ENCODE measurements around the gene B4GALT6. TPM values are rescaled to one million over a fixed set of nuclear protein-coding genes. Genes with fewer than 3 reads are reported as not detected.

Gene B4GALT6, protein sequence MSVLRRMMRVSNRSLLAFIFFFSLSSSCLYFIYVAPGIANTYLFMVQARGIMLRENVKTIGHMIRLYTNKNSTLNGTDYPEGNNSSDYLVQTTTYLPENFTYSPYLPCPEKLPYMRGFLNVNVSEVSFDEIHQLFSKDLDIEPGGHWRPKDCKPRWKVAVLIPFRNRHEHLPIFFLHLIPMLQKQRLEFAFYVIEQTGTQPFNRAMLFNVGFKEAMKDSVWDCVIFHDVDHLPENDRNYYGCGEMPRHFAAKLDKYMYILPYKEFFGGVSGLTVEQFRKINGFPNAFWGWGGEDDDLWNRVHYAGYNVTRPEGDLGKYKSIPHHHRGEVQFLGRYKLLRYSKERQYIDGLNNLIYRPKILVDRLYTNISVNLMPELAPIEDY
- 23.7 and 25.6 TPM in 2 replicates for total RNA-seq

DNA sequence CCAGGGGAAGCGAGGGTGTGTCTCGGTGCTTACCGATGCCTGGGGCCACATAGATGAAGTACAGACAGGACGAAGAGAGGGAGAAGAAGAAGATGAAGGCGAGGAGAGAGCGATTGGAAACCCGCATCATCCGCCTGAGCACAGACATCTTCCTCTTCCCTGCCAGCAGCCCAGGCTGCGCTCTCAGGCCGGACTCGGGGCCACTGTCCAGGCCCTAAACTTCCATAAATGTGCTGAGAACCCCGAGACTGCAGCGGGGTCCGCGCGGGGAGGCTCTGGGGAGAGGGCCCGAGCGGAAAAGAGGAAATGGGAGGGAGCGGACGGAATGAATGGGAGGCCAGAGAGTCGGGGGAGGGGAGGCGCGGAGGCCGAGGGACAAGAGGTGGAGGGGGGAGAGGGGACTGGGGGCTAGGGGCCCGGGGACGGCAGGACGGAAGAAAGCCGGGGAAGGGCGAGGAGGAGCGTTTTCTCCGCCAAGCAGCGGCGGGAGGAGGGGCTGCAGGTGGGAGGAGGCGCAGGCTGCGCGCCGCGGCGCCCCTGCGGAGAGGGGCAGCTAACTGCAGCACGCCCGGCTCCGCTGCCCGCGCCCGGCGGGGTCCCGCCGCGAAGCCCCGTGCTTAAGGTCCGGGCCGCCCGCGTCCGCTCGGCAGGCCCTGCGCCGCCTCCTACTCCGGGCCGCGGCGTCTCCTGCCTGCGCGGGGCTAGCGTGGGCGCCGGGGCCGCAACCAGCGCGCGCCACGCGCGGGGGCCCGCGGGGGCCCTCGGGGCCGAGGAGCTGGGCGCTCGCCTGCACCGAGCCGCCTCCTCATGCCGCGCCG, at the start of gene B4GALT6:
Gene B4GALT6 (minus strand): TSS at position 303 of the 818 bp plus-strand sequence. CDS start 155 bp downstream, at position 148.

DNA sequence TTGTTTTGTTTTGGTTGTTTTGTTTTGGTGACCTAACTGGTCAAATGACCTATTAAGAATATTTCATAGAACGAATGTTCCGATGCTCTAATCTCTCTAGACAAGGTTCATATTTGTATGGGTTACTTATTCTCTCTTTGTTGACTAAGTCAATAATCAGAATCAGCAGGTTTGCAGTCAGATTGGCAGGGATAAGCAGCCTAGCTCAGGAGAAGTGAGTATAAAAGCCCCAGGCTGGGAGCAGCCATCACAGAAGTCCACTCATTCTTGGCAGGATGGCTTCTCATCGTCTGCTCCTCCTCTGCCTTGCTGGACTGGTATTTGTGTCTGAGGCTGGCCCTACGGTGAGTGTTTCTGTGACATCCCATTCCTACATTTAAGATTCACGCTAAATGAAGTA, 92.8 kb downstream of the B4GALT6 start, which contains the start of gene TTR:
Gene TTR (plus strand): TSS at position 250 of the 400 bp plus-strand sequence. CDS start 26 bp downstream, at position 276.

Other genes with a start within 250 kb of the B4GALT6 start
- gene DSG3, start 236.8 kb downstream of the B4GALT6 start, total RNA-seq: under 0.01 TPM in 1 of 2 replicates, not detected in the other
- 0.07 TPM in 1 of 2 replicates, not detected in the other for gene DSG2, start 186.4 kb downstream of the B4GALT6 start, total RNA-seq
- gene TTR, start 92.7 kb downstream of the B4GALT6 start, total RNA-seq: not detected in 2 replicates
- gene SLC25A52, start 76.3 kb upstream of the B4GALT6 start, total RNA-seq: 0.13 TPM in 1 of 2 replicates, not detected in the other

All from thoracic aorta endothelial cell (primary cell).